ENCODE data around the gene RBM19.

GRCh38 chr12:113819495-113819894 is 146.6 kb downstream of the RBM19 start:
- TF ChIP-seq EP300 (IDR thresholded peaks at IDR 0.05) (no peak), CTCF (IDR thresholded peaks at IDR 0.05) (no peak), POLR2A (IDR thresholded peaks at IDR 0.05) (no peak)
